NCI-H2227 (cell line): ENCODE results near the gene AP3M1.

Experiments
- DNase-seq: peaks from one replicate; lab custom pipeline; 2025; ENCODE audit not compliant: unreplicated experiment; lab: John Stamatoyannopoulos, UW

The AP3M1 gene

GRCh38 chr10:74081941-74082718, 68.5 kb downstream of the AP3M1 start:
- DNase-seq: no peak

GRCh38 chr10:74081192-74081803, 69.3 kb downstream of the AP3M1 start:
- DNase-seq: peak; percentile 29

- no peak for DNase-seq
Measured at GRCh38 chr10:74079936-74080590, 70.6 kb downstream of the AP3M1 start.

- DNase-seq: no peak
Measured at GRCh38 chr10:74079028-74079935, 71.3 kb downstream of the AP3M1 start.

GRCh38 chr10:74078037-74078436, 72.6 kb downstream of the AP3M1 start:
- no peak for DNase-seq

GRCh38 chr10:74077416-74077815, 73.2 kb downstream of the AP3M1 start:
- DNase-seq: no peak

- no peak for DNase-seq
Measured at GRCh38 chr10:74076961-74077360, 73.7 kb downstream of the AP3M1 start.

GRCh38 chr10:74075906-74076305, 74.7 kb downstream of the AP3M1 start:
- DNase-seq: no peak

- no peak for DNase-seq
Measured at GRCh38 chr10:74072503-74072902, 78.1 kb downstream of the AP3M1 start.

GRCh38 chr10:74071157-74071556, 79.5 kb downstream of the AP3M1 start:
- no peak for DNase-seq
